ENCODE results near the gene TUBG1.
"Not testable (repeated sequence)": the region's sequence is repeated elsewhere in the genome, so short reads cannot be mapped to it uniquely, and the experiment has no call there.

The TUBG1 gene

DNA sequence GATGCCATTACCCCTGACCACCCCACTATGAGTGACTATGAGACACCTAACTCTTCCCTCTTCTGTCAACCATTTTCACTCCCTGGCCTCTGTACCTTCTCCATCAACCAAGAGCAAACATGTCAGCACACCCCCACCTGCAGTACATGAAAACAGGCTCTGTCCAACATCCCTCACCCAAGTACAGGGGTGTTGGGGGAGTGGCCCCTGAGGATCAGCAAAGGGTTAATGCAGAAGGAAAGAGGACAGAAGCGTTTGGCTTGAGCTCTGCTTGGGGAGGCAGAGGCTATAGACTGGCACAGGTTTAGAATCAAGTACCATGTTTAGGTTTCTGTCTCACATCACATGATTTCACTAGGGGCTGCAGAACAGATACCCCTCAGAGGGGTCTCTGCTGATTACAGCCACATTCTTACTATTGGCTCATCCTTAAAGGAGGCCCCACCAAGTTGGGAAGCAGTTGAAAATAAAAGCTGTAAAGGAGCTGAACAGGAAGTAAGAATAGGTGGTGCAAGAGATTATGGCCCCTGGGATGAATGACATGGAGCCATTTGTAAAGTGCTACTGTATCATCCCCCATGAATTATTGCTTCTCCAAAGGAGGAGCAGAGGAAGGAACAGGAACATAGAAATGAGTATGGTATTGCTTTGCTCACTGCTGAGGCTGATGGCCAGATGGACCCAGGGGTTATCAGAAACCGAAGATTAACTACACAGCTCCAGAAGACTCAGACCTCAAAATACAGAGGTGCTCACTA, 29.5 kb upstream of the TUBG1 start:
- DNase-seq = no peak

- no peak for DNase-seq
These were observed 27.7 kb upstream of the TUBG1 start for GRCh38 chr17:42581744-42582270.

GRCh38 chr17:42584880-42585279, 24.6 kb upstream of the TUBG1 start:
- DNase-seq = no peak

DNA sequence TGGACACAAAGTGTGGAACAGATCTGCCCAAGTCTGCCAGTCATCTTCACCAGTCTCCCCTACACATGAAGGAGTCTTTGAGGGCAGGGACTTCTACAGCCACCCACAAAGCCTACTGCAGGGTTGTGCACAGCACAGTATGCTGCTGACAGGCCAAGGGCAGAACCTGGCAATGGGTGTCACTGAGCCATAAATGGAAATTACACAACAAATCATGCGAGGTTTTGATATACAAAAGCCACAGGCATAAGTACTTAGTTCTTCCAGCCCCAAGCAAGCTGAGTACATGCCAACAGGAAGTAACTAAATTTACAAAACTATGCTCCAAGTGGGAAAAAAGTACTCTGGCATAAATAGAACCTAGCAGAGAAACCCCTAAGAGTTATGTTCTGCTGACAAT, 24.1 kb upstream of the TUBG1 start:
- no peak for DNase-seq

- no peak for DNase-seq
These were observed 22.8 kb upstream of the TUBG1 start for GRCh38 chr17:42586514-42587230.

DNA sequence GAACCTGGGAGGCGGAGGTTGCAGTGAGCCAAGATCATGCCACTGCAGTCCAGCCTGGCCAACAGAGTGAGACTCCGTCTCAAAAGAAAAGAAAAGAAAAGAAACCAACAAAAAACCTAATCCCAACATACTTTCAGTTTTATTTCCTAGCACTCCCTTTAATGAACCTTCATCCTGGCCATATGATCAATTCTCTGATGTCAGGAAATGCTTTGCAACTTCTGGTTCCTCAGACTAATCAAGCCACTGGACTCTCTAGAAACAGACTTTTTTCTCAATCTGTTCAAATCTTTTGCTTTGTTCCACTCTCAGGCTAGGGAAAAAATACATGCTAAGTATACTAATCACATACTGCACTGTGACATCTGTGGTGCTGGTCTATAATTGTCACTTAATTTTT, 18.6 kb upstream of the TUBG1 start:
- DNase-seq = no peak

DNA sequence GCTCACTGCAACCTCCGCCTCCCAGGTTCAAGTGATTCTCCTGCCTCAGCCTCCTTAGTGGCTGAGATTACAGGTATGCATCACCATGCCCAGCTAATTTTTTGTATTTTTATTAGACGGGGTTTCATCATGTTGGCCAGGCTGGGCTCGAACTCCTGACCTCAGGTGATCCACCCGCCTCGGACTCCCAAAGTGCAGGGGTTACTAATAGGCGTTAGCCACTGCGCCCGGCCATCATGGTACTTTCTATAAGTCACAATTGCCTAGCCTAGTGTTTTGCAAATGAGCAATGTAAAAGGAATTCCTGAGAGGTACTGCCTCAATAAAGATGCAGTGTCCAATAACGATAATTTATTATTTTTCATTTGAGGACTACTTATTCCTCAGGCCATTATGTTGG, 18.1 kb upstream of the TUBG1 start:
- DNase-seq = no peak

- DNase-seq = no peak
These were observed 13.1 kb upstream of the TUBG1 start for GRCh38 chr17:42596386-42596785.

DNA sequence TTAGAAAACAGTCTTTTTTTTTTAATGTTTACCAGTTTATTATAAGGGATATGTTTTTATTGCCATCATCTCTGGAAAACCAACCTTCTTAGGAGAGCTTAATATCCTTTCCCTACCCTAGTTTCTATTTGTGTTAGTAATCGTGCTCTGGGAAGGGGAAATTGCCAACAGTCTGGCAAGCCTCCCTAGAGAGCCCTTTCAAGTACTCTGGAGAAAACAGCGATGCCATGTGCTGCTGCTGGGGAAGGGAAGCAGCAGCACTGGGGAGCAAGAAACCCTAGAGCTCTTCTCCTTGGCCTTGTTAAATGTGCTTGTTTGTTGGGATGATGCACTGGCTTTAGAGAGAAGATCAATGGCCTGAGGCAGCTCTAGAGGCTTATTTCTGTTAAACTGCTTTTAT, 10.6 kb upstream of the TUBG1 start:
- no peak for DNase-seq

DNA sequence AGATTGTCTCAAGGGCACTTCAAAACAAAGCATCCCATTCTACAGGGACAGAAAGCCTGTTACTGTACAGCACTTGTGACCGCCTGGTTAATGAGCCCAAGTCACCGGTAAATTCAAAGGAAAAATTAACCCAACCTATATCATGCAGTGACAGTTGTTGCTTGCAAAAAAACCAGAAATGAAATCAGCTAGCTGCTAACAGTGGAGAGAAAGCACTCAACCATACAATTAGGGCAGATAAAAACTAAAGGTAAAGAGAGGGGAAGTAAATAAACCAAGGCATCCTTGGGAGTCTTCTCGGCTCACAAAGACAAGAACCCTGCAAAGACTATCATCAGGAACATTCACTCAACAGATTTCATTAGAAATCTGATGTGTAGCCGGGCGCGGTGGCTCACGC, 6.2 kb upstream of the TUBG1 start:
- DNase-seq = no peak

- DNase-seq = no peak
These were observed 1.7 kb upstream of the TUBG1 start for GRCh38 chr17:42607769-42608168.

- no peak for DNase-seq
These were observed 940 bp upstream of the TUBG1 start for GRCh38 chr17:42608305-42609181.

DNA sequence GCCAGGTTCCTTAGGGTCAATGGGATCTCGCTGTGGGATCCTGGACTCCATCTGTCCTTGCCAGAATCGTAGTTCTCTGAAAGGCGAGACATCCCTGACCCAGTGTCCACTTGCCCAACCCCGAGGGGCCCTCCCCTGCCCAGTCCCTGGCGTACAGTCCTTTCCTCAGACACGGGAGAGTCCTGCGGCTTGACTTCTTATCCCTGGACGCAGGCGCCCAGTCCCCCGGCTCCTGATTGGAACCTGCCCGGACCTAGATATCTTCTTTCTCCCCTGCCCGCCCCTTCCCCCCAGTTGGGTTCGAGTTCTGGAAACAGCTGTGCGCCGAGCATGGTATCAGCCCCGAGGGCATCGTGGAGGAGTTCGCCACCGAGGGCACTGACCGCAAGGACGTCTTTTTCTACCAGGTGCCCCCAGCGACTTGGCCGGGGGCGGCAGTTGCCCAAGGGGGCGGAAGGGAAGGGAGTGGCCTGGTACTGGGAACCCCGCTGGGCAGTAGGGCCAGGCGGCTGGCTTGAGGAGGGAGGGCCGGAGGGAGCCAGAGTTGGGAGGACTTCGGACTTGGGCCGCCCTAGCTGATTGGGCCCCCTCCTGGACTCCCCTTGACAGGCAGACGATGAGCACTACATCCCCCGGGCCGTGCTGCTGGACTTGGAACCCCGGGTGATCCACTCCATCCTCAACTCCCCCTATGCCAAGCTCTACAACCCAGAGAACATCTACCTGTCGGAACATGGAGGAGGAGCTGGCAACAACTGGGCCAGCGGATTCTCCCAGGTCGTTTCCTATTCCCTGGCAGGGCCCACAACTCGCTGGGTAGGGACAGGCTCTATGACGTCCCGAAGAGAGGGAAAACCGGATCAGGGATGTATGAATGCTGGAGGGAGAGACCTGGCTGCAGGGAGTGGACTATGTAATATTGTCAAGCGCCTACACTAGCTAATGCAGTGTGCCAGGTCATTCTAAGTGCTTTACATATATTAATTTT, 625 bp downstream of the TUBG1 start:
- DNase-seq = not testable (repeated sequence)

DNA sequence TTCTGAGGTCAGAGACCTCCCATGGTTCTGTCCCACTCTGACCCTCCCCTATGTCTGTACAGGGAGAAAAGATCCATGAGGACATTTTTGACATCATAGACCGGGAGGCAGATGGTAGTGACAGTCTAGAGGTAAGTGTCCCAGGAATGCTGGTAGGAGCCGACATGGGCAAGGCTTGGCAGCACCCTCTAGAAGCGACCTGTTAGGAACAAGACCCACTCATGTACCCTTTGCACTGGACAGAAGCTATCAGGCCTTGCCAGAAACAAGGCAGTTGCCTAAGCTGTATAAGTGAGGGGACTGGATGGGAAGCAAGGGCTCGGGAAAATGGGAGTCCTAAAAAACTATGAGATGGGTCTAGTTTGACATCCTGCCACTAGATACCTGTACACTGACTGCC, 2.5 kb downstream of the TUBG1 start:
- DNase-seq = no peak

DNA sequence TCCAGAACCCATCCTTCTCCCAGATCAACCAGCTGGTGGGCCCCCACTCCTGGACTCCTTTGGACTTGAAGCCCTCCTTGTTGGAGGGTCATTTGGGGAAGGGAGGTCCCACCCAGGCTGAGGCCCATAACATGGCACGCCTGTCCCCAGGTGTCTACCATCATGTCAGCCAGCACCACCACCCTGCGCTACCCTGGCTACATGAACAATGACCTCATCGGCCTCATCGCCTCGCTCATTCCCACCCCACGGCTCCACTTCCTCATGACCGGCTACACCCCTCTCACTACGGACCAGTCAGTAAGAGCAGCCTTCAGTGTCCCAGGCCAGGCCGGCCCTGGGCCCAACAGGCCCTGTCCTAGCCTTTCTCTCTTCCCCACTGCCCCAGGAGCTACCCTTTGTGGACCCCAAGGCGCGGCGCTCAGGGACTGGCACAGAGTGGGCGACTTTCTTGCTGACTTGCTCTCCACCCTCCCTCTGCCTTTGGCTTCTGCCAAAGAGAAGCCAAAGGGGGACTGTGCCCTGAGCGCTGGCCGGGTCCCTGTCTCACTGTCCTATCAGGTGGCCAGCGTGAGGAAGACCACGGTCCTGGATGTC, 4.3 kb downstream of the TUBG1 start:
- no peak for DNase-seq

DNA sequence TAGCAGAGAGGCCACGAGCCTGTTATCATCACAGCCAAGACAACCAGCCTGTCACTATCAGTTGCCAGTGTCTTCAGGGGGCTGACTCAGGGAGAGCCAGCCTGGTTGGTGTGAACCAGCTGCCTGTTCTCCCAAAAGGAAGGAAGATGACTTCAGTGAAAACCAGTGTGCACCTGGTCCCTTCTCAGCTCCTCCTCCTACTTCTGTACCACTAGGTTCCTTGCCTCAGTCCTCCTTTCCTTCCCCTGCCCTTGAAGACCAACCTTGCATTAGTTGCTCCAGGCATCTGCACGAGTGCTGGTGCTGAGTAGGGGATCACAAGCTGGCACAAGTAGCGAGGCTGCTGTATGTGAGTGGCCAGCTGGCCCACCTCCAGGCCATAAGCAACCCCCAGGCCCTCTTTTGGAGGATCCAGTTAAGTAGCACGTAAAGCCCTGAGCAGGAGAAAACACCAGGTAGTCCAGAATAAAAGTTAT, 8.5 kb downstream of the TUBG1 start:
- DNase-seq = no peak

DNA sequence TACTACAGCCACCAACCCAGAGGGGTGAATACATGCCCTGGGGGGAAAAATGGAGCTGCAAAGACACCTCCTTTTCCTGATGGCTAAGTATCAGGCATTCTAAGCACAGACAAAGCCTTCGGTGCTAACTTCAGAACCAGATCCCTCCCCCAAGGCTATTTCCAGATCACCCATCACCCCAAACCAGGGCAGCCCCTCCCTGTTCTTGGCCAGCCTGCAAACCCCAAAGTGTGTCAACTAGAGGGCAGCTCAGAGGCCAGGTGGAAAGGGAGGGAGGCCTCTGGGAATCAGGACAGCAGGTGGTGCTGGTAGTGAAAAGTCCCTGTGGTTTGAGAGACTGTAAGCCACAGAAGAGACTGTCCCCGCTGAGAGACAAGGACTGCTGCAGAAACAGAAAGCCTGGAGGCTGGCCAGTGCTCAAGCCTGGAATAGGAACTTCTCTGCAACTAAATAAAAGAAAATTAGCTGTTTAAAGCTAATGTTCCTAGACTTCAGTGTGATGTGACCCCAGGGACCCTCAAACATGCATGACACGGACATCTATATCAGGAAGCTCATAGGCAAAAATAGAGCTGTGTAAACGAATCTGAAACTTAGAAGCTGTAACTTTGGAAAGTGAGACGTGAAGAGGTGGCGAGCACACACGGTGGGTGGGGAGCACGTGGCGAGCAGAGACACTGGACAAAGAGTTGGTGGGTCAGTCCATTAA, 9.1 kb downstream of the TUBG1 start:
- no peak for DNase-seq

GRCh38 chr17:42621987-42622386, 12.5 kb downstream of the TUBG1 start:
- not testable (repeated sequence) for DNase-seq

DNA sequence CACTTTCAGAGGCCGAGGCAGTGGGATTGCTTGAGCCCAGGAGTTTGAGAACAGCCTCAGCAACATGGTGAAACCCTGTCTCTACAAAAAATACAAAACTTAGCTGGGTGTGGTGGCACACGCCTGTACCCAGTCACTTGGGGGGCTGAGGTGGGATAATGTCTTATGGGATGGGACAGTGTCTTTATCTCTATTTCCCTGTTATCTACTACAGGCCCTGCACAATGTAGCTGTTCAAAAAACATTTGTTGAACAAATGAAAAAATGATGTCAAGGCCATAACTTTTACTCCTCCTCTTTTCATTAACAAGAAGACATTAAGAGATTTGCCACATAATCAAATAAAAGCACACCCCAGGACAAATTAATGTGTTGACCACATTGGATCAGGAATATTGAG, 13.8 kb downstream of the TUBG1 start:
- no peak for DNase-seq

GRCh38 chr17:42623732-42624596, 14.5 kb downstream of the TUBG1 start:
- no peak for DNase-seq
